Measurements from ENCODE around the gene KIF17.

Gene KIF17

GRCh38 chr1:20751462-20751990, 33.7 kb upstream of the KIF17 start:
- Histone ChIP-seq H3K36me3 (ENCODE audit: low read depth) (peaks cover 93% of the 10 kb centered on the region), H3K27me3 (ENCODE audit: insufficient read depth, poor library complexity, severe bottlenecking) (no peaks in the 10 kb centered on the region), H3K9me3 (ENCODE audit: severe bottlenecking) (no peaks in the 10 kb centered on the region), H3K4me3 (ENCODE audit: severe bottlenecking) (no peak overlapping the region), H3K4me1 (ENCODE audit: insufficient read depth, poor library complexity, severe bottlenecking) (no peaks in the 10 kb centered on the region), H3K27ac (ENCODE audit: poor library complexity, severe bottlenecking) (no peak overlapping the region)
- TF ChIP-seq, protein P1, sequence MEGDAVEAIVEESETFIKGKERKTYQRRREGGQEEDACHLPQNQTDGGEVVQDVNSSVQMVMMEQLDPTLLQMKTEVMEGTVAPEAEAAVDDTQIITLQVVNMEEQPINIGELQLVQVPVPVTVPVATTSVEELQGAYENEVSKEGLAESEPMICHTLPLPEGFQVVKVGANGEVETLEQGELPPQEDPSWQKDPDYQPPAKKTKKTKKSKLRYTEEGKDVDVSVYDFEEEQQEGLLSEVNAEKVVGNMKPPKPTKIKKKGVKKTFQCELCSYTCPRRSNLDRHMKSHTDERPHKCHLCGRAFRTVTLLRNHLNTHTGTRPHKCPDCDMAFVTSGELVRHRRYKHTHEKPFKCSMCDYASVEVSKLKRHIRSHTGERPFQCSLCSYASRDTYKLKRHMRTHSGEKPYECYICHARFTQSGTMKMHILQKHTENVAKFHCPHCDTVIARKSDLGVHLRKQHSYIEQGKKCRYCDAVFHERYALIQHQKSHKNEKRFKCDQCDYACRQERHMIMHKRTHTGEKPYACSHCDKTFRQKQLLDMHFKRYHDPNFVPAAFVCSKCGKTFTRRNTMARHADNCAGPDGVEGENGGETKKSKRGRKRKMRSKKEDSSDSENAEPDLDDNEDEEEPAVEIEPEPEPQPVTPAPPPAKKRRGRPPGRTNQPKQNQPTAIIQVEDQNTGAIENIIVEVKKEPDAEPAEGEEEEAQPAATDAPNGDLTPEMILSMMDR (IDR thresholded peaks at IDR 0.05; ENCODE audit: poor library complexity, severe bottlenecking), result no peak
- DNase-seq (ENCODE audit: low spot score) (no peak), ATAC-seq (ENCODE audit: low read depth) (no peak)

DNA sequence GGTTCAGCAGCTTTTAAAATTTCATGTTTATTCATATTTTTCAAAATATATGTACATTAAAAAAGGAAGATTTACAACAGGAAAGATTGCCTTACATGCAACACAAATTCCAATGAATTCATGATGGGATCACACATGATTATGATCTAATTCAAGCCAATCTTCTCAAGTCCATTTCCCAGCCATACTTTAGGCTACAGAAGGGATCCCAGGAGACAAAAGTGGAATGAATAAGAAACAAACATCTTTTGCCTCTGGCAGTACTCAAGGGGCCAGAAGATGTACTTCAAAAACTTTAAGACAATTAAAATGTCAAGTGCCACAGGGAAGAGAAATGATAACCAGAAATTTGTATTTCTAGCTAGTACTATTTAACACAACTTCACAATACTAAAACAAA, 24.9 kb upstream of the KIF17 start:
- ATAC-seq (ENCODE audit: low read depth) (no peak), DNase-seq (ENCODE audit: low spot score) (no peak)
- peaks cover 84% of the 10 kb centered on the region for H3K36me3 ChIP-seq (ENCODE audit: low read depth)

DNA sequence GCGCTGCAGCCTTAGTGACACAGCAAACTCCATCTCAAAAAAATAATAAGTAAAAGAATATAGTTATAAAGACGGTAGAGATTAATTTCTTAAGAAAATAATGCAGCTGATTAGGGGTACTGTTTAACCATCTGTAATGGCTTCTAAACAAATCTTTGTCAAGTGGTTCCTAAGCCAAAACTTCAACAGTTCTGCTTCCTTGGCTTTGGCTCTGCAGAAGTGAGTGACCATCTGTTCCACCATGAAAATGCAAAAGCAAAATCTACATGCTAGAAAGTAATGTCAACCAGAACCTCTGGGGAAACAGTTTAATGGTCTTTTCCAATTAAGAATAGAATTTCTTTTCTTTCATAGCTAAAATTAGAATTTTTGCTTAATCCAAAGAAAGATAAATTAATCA, 23.0 kb upstream of the KIF17 start:
- no peak for DNase-seq (ENCODE audit: low spot score)
- no peak for ATAC-seq (ENCODE audit: low read depth)
- TF ChIP-seq, protein P1 (IDR thresholded peaks at IDR 0.05; ENCODE audit: poor library complexity, severe bottlenecking), result no peak
- Histone ChIP-seq H3K27me3 (ENCODE audit: insufficient read depth, poor library complexity, severe bottlenecking) (no peaks in the 10 kb centered on the region), H3K36me3 (ENCODE audit: low read depth) (peaks cover 70% of the 10 kb centered on the region), H3K9me3 (ENCODE audit: severe bottlenecking) (no peaks in the 10 kb centered on the region), H3K4me3 (ENCODE audit: severe bottlenecking) (no peak overlapping the region), H3K4me1 (ENCODE audit: insufficient read depth, poor library complexity, severe bottlenecking) (peaks cover 27% of the 10 kb centered on the region), H3K27ac (ENCODE audit: poor library complexity, severe bottlenecking) (peak overlapping the region; percentile 95)

More for the DNA sequence above, 24.9 kb upstream of the KIF17 start:
- Histone ChIP-seq H3K9me3 (ENCODE audit: severe bottlenecking) (no peaks in the 10 kb centered on the region), H3K27me3 (ENCODE audit: insufficient read depth, poor library complexity, severe bottlenecking) (no peaks in the 10 kb centered on the region), H3K27ac (ENCODE audit: poor library complexity, severe bottlenecking) (no peak overlapping the region), H3K4me1 (ENCODE audit: insufficient read depth, poor library complexity, severe bottlenecking) (peaks cover 23% of the 10 kb centered on the region), H3K4me3 (ENCODE audit: severe bottlenecking) (no peak overlapping the region)
- TF ChIP-seq, protein P1 (IDR thresholded peaks at IDR 0.05; ENCODE audit: poor library complexity, severe bottlenecking), result no peak

DNA sequence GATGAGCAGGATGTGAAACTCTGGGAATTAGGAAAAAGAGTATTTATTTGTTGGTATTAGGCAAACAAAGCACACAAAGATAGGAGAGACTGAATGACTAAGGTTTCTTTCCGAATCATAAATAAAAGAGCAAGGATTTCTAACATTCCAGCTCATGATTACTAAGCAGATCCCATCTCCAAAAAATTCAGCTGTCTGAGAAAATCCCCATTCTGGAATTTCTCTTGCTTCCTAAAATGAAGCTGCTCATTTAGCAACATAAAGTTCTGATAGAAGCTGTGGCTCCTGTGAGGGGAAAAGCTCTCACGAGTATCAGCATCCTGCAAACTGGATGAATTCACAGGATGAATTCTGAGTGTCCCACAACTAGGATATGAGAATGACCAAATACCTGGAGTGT, 21.4 kb upstream of the KIF17 start:
- no peaks in the 10 kb centered on the region for H3K9me3 ChIP-seq (ENCODE audit: severe bottlenecking)
- peaks cover 32% of the 10 kb centered on the region for H3K4me1 ChIP-seq (ENCODE audit: insufficient read depth, poor library complexity, severe bottlenecking)
- no peaks in the 10 kb centered on the region for H3K27me3 ChIP-seq (ENCODE audit: insufficient read depth, poor library complexity, severe bottlenecking)
- peaks cover 55% of the 10 kb centered on the region for H3K36me3 ChIP-seq (ENCODE audit: low read depth)
- peak overlapping the region; percentile 95 for H3K27ac ChIP-seq (ENCODE audit: poor library complexity, severe bottlenecking)
- TF ChIP-seq, protein P1 (IDR thresholded peaks at IDR 0.05; ENCODE audit: poor library complexity, severe bottlenecking), result no peak
- no peak overlapping the region for H3K4me3 ChIP-seq (ENCODE audit: severe bottlenecking)
- DNase-seq (ENCODE audit: low spot score) (no peak), ATAC-seq (ENCODE audit: low read depth) (peak; percentile 53)

GRCh38 chr1:20735581-20736111, 17.8 kb upstream of the KIF17 start:
- ATAC-seq (ENCODE audit: low read depth), result peak; percentile 17

More at GRCh38 chr1:20735581-20736111, 17.8 kb upstream of the KIF17 start:
- Histone ChIP-seq H3K4me1 (ENCODE audit: insufficient read depth, poor library complexity, severe bottlenecking) (peaks cover 39% of the 10 kb centered on the region), H3K27ac (ENCODE audit: poor library complexity, severe bottlenecking) (peak overlapping the region; percentile 95), H3K4me3 (ENCODE audit: severe bottlenecking) (no peak overlapping the region), H3K27me3 (ENCODE audit: insufficient read depth, poor library complexity, severe bottlenecking) (no peaks in the 10 kb centered on the region), H3K9me3 (ENCODE audit: severe bottlenecking) (no peaks in the 10 kb centered on the region), H3K36me3 (ENCODE audit: low read depth) (peaks cover 19% of the 10 kb centered on the region)
- TF ChIP-seq, protein P1 (IDR thresholded peaks at IDR 0.05; ENCODE audit: poor library complexity, severe bottlenecking), result no peak
- peak; percentile 64 for DNase-seq (ENCODE audit: low spot score)
